ENCODE measurements around the gene IFT43. TPM values are rescaled to one million over a fixed set of nuclear protein-coding genes. Genes with fewer than 3 reads are reported as not detected.

The IFT43 gene
- polyA plus RNA-seq, 1 of the 3 experiments (the other 2 are of a cell fraction): 78.8 TPM

DNA sequence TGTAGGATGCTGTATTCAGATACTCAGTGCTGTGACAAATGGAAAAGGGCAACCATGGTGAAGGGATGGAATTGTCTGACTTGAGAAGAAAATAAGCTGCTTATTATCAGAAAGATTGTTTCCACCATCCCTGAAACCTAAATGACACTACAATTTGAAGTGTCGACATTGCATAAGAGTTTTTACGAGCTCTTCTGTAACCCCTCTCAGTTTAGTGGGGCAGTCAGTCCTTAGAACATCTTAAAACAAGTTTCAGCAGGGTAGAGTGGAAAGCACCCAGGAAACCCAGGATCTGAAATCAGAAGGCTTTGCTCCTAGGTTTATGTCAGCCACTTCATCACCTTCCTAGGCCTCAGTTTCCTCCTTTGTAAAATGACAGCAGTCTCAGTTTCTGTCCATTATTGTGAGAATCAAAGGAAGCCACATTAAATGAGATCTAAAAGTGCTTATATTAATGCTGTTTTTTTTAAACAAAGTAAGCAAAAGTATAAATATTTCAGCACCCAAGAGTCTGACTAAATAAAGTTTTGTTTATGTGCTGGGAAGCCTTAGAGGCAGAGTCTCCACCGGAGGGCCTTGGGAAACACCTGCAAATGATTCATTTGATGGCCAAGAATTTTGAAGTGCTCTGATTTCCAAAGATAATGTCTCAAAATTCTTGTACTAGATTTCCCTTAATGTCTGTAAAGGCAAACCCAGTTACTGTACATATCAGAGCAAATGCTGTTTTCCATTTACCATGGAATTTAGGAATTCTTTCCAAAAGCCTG lies 1.8 kb downstream of the IFT43 start:
- Histone ChIP-seq H3K9ac (no peak overlapping the region), H3K4me1 (ENCODE audit: control insufficient read depth in 1 of 2, insufficient read depth in 2 of 2, low read depth in 1 of 2, low read length in 1 of 2) (peaks cover 4 to 26% of the 10 kb centered on the region in 2 experiments; a peak in 3 of 4 replicates), H4K20me1 (ENCODE audit: insufficient read depth) (no peaks in the 10 kb centered on the region), H3K9me2 (no peaks in the 10 kb centered on the region), H3K4me3 (ENCODE audit: low read depth in 2 of 2, low read length in 1 of 2) (no peak overlapping the region), H3K27me3 (ENCODE audit: insufficient read depth) (no peaks in the 10 kb centered on the region), H3K27ac (ENCODE audit: low read depth in 2 of 2, low read length in 1 of 2) (no peak overlapping the region), H3K4me2 (peak overlapping the region; percentile 99; the same call in 1 of the 2 replicates), H3K36me3 (replicated peaks in 1 of 2; ENCODE audit: control insufficient read depth in 1 of 2, insufficient read depth in 2 of 2, low read length in 1 of 2) (peaks cover 18 to 28% of the 10 kb centered on the region in 2 experiments), H3K79me2 (ENCODE audit: insufficient read depth) (peaks cover 18% of the 10 kb centered on the region), H3F3A (replicated peaks; ENCODE audit: insufficient read depth) (no peaks in the 10 kb centered on the region), H2AFZ (ENCODE audit: low read depth) (no peak overlapping the region), H3K9me3 (no peaks in the 10 kb centered on the region)
- WGBS (ENCODE audit: low lambda C conversion rate): 93% methylated on average over 3 of the region's 3 CpGs
- POLR2A ChIA-PET: no interaction called here
- TF ChIP-seq YY1 (IDR thresholded peaks at IDR 0.05; ENCODE audit: low read depth): no peak
- TF ChIP-seq GATA2 (CRISPR knock-in tag; IDR thresholded peaks at IDR 0.05): no peak
- no peak for TF ChIP-seq RCOR1 (IDR thresholded peaks at IDR 0.05; ENCODE audit: low read length)
- TF ChIP-seq JUND (IDR thresholded peaks at IDR 0.05): no peak
- TF ChIP-seq RFX5 (IDR thresholded peaks at IDR 0.05; ENCODE audit: low read length): no peak
- no peak for TF ChIP-seq SMC3 (IDR thresholded peaks at IDR 0.05; ENCODE audit: low read depth, low read length)
- TF ChIP-seq MXI1 (IDR thresholded peaks at IDR 0.05; ENCODE audit: low read depth, low read length): no peak
- TF ChIP-seq RAD21 (IDR thresholded peaks at IDR 0.05; ENCODE audit: low read length): no peak
- no peak for TF ChIP-seq NRF1 (IDR thresholded peaks at IDR 0.05; ENCODE audit: low read depth, low read length)
- TF ChIP-seq, protein P1, sequence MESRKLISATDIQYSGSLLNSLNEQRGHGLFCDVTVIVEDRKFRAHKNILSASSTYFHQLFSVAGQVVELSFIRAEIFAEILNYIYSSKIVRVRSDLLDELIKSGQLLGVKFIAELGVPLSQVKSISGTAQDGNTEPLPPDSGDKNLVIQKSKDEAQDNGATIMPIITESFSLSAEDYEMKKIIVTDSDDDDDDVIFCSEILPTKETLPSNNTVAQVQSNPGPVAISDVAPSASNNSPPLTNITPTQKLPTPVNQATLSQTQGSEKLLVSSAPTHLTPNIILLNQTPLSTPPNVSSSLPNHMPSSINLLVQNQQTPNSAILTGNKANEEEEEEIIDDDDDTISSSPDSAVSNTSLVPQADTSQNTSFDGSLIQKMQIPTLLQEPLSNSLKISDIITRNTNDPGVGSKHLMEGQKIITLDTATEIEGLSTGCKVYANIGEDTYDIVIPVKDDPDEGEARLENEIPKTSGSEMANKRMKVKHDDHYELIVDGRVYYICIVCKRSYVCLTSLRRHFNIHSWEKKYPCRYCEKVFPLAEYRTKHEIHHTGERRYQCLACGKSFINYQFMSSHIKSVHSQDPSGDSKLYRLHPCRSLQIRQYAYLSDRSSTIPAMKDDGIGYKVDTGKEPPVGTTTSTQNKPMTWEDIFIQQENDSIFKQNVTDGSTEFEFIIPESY (IDR thresholded peaks at IDR 0.05; ENCODE audit: borderline replicate concordance, low read depth): no peak
- no peak for TF ChIP-seq SIN3A (IDR thresholded peaks at IDR 0.05; ENCODE audit: borderline replicate concordance, low read depth, low read length)
- TF ChIP-seq, protein P2, sequence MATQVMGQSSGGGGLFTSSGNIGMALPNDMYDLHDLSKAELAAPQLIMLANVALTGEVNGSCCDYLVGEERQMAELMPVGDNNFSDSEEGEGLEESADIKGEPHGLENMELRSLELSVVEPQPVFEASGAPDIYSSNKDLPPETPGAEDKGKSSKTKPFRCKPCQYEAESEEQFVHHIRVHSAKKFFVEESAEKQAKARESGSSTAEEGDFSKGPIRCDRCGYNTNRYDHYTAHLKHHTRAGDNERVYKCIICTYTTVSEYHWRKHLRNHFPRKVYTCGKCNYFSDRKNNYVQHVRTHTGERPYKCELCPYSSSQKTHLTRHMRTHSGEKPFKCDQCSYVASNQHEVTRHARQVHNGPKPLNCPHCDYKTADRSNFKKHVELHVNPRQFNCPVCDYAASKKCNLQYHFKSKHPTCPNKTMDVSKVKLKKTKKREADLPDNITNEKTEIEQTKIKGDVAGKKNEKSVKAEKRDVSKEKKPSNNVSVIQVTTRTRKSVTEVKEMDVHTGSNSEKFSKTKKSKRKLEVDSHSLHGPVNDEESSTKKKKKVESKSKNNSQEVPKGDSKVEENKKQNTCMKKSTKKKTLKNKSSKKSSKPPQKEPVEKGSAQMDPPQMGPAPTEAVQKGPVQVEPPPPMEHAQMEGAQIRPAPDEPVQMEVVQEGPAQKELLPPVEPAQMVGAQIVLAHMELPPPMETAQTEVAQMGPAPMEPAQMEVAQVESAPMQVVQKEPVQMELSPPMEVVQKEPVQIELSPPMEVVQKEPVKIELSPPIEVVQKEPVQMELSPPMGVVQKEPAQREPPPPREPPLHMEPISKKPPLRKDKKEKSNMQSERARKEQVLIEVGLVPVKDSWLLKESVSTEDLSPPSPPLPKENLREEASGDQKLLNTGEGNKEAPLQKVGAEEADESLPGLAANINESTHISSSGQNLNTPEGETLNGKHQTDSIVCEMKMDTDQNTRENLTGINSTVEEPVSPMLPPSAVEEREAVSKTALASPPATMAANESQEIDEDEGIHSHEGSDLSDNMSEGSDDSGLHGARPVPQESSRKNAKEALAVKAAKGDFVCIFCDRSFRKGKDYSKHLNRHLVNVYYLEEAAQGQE (IDR thresholded peaks at IDR 0.05; ENCODE audit: low read depth, low read length): no peak
- TF ChIP-seq, protein P3, sequence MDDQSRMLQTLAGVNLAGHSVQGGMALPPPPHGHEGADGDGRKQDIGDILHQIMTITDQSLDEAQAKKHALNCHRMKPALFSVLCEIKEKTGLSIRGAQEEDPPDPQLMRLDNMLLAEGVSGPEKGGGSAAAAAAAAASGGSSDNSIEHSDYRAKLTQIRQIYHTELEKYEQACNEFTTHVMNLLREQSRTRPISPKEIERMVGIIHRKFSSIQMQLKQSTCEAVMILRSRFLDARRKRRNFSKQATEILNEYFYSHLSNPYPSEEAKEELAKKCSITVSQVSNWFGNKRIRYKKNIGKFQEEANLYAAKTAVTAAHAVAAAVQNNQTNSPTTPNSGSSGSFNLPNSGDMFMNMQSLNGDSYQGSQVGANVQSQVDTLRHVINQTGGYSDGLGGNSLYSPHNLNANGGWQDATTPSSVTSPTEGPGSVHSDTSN (IDR thresholded peaks at IDR 0.05): no peak
- TF ChIP-seq POLR2AphosphoS5 (IDR thresholded peaks at IDR 0.05; ENCODE audit: low read depth, low read length): no peak
- TF ChIP-seq, protein P4, sequence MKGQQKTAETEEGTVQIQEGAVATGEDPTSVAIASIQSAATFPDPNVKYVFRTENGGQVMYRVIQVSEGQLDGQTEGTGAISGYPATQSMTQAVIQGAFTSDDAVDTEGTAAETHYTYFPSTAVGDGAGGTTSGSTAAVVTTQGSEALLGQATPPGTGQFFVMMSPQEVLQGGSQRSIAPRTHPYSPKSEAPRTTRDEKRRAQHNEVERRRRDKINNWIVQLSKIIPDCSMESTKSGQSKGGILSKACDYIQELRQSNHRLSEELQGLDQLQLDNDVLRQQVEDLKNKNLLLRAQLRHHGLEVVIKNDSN (IDR thresholded peaks at IDR 0.05; ENCODE audit: borderline replicate concordance, low read depth): no peak
- no peak for TF ChIP-seq GABPA (IDR thresholded peaks at IDR 0.05; ENCODE audit: low read depth)
- no peak for TF ChIP-seq FOXJ3 (CRISPR knock-in tag; IDR thresholded peaks at IDR 0.05)
- TF ChIP-seq, protein P5, sequence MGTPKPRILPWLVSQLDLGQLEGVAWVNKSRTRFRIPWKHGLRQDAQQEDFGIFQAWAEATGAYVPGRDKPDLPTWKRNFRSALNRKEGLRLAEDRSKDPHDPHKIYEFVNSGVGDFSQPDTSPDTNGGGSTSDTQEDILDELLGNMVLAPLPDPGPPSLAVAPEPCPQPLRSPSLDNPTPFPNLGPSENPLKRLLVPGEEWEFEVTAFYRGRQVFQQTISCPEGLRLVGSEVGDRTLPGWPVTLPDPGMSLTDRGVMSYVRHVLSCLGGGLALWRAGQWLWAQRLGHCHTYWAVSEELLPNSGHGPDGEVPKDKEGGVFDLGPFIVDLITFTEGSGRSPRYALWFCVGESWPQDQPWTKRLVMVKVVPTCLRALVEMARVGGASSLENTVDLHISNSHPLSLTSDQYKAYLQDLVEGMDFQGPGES (IDR thresholded peaks at IDR 0.05; ENCODE audit: low read depth, low read length): no peak
- no peak for TF ChIP-seq TAF1 (IDR thresholded peaks at IDR 0.05; ENCODE audit: borderline replicate concordance, low read depth, low read length)
- CTCF ChIA-PET: interaction anchor here (0.9 to 19.6 kb wide), 4 partner anchors 63 to 278 kb away, joined by 3 to 550 read pairs (median 5); no protein-coding TSS in a partner anchor
- DNase-seq: no peak

Measured in SK-N-SH (cell line).